Stimulated activated CD4-positive, alpha-beta T cell treated with anti-CD3 and anti-CD28 coated beads, Interleukin-4, amount 100 ng/mL, for 4 hours (primary cell): ENCODE measurements around the gene BLACAT1.
"Not testable (repeated sequence)": the region's sequence is repeated elsewhere in the genome, so short reads cannot be mapped to it uniquely, and the experiment has no call there.

Experiments used
- DNase-seq, 2 experiments: peaks; one replicate each; pipeline ENCODE4 v3.0.0-alpha.2; 2020

BLACAT1 gene

DNA sequence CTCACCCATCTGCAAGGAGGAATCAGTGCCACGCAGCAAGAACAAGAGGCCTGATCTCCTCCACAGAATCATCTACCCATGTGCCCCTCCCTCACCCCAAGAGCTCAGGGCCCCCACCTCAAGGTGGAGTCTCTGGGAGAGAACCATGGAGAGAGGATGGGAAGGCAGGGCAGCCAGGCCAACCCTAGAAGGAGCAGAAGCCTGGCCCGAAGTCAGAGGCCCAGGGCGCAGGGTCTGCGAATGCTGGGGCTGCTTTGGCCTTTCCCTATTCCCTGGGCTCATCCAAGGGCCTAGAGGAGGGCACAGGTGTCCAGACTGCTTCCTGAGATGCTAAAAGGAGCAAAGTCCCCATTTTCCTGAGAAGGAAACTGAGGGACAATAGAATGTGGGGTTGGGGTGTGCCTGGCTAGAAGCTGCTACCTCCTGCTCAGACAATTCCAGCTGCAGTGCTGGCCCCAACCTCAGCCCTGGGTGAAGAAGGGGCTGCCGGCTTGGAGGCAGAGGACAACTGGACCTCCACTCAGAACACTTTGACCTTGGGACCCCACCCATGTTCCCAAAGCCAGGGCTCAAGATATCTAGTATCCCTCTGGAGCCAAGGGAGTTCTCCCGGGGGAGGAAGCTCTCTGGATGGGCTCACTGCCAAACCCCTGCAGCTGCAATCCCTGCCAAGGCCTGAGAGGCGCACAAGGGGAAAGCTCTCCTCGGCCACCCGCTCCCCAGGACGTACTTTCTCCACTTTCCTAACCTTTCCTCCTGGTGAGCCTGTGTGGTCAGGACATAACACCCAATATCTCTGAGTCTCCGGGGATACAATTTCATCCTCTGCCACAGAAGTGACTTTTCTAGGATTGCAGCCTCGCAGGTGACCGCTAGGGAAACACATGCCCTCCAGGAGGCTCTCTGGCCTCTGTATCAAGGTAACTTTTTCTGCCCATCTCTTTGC, 17.4 kb downstream of the BLACAT1 start:
- no peak for DNase-seq

DNA sequence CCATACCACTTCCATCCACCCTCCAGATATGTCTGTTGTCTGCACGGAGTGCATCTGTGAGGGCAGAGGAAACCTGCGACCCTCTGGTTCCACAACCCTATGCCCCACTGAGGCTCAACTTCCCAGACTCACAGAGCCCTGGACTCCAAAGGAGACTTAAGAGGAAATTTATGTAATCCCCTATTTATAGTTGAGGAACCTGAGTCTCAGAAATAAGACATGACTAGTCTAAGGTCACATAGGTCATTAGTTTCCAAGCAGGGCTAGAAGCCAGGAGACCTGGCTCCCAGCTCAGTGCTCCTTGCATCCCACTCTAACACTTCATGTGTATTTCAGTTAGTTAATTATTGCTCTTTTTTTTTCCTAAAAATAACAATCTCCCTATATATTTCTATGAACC, 18.3 kb downstream of the BLACAT1 start:
- DNase-seq = no peak

DNA sequence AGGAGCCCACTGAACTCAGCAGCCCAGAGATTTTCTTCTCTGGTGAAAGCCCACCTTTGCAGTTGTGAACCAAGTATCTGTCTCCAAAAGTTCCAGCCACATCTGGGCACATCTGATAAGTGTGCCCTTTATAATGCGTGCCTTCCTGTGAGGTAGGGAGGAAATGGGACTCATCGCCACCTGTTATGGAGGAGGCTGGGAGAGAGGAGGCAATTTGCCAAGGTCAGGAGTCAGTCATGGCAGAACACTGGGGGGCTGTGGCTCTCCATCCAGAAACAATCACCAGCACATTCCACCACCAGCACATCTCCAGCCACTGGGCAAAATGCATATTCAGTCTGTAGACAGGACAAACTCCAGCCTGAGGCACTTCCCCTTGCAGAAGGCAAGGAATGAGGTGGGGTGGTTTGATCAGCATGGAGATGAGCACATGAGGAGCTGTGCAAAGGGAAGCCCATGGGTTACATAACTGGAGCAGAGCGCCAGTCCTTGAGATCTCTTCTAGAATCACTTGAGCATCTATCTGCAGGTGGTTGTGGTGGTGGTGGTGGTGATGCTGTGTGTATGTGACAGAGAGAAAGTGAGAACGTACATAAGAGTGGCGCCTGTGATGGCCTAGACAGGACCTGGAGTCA, 19.0 kb downstream of the BLACAT1 start:
- DNase-seq = no peak

DNA sequence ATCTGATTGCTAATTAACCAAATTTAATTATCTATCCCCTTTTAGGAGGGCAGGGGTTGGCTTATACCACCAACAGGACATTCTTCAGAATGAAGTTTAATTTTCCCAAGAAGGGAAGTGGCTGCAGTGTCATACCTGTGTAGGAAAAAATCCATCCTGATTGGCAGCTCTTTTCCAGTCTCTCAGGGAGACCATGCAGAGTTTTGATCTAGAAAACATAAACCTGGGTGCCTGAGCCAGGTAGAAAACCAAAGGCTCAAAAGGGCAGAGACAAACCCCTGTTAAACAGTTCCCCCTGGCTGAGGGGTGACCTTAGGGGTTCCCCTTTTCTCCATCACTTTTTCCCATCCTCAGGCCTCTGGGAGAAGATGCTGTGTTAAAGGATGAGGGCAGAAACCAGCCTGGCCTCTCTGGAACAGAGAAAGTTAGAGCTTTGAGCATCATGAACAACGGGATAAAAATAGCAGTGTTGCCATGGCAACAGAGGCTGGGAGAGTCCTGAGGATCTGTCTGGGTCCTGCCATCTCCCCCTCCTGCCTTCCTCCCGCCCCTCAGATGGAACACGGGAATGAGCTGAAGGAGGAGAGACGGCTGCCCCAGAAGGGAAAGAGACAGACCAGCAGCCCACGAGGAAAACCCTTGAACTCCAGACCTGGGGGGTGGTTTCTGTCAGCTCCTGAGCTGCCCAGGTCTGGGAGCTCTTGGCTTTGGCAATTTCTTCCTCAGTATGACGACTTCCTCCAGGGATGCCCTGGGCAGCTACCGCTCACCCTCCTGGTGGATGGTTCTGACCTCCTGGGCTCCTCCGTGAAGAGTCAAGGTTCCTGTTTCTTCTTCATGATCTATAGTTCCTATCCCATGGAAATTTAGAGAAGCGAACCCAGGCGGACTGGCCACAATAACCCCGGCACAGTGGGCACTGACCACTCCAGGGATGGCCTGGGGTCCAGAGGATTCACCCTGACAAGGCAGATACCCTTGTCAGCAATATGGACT, 20.0 kb downstream of the BLACAT1 start:
- DNase-seq = no peak

DNA sequence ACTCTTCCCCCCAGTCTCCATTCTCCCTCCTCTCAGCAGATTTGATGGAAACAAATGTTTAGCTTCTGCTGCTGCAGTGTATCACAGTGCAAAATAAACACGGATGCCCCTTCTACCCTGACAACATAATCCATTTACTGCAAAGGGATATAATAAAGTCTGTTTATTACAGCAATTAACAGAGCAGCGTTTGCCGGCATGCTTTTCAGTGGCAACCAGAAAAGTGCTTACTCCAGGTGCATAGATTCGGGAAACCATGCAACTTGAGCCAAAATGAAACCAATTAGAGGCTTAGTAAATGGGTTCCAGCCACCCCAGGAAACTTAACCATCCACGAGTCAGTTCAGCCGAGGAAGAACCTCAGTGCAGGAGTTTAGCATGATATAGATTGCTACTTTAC, 21.1 kb downstream of the BLACAT1 start:
- DNase-seq = no peak

DNA sequence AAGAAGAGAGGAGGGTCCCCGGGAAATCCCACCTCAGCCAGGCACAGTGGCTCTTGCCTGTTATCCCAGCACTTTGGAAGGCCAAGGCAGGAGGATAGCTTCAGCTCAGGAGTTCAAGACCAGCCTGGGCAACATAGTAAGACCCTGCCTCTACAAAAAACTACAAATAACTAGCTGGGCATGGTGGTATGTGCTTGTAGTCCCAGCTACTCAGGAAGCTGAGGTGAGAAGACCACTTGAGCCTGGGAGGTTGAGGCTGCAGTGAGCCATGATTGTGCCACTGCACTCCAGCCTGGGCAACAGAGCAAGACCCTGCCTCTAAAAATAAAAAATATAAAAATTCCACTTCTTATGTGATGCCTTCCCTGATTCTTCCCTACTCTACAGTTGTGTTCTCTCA, 23.2 kb downstream of the BLACAT1 start:
- DNase-seq = not testable (repeated sequence)

DNA sequence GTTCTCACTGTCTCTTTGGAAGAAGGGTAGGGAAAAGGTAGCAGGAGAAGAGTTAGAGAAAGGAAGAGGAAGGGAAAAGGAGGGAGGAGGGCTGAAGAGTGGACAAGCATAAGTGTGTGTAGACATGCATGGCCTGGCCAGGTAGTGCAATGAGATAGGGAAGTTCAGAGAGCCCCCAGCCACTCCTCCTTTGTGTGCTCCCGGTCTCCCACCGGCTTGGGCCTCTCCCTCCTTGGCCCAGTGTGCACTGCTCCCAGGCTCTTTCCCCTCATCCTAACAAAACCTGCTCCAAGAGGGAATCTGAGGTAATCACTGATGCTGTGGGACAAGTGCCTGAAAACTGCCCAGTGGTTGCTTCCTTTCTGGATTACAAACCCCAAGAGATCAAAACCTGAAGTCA, 23.7 kb downstream of the BLACAT1 start:
- no peak for DNase-seq

DNA sequence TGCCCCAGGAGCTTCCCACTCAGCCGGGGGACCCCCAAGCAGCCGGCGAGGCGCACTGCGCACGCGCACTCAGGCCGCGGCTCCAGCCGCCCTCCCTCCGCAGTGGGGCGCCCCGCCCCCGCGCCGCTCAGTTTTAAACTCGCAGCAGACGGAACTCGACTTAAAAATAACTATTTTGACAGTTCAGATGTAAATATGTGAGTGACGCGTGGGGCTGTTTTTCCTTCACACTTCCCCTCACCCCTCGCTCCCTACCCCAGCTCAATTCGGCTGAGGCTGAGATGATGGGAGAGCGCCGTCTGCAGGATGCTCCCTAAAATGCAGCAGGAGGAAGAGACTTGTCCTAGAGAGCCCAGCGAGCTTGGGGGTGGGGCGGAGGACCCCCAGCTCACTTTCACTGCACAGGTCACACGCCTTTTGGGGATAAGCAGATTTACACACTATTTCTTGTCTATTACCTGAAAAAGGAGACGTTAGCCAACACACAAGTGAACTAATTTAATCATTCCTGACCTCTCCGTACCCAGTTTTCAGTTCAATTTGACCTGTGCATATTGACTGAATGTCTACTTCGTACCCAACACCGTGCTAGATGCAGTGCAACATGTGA, 25.0 kb downstream of the BLACAT1 start:
- peak; percentile 39 to 58 for DNase-seq

DNA sequence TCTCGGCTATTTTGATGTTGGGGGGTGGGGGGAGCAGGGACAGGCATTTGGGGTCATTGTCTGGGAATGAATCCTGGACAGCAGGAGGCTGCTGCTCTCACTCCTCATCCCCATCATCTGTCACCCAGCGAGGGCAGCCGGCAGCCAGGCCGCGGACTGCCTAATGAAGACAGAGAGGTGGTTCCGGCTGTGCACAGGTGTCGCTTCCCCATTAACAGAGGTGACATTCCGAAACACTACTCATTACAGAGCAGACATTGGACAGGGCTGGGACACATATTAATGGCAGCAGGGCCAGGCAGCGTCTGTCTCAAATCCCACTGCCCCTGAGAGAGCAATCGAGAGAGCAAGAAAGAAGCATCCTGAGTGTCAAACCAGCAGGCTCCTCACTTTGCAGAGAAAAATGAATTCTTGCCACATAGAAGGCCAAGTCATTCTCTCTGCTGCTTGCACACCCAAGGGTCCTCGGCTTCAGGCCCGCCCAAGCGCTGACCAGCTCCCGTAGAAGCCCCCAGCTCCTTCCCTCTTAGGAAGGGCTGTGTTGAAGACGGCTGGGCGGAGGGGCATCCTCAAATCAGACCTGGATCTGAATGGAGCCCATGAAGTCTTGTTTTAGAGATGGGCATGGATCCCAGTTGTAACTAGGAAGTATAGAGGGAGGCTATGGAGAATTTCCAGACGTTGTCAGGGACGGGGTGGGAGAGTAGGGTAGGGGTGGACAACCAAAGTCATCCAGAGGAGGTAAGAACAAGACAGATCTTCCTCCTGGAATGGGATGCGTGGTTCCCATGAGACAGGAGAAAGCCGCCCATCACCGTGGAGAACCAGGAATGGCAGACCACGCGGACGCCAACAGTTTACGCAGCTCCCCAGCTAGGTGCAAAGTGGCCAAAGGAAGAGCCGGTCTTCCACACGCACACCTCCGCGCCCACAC, 25.8 kb downstream of the BLACAT1 start:
- DNase-seq = no peak

DNA sequence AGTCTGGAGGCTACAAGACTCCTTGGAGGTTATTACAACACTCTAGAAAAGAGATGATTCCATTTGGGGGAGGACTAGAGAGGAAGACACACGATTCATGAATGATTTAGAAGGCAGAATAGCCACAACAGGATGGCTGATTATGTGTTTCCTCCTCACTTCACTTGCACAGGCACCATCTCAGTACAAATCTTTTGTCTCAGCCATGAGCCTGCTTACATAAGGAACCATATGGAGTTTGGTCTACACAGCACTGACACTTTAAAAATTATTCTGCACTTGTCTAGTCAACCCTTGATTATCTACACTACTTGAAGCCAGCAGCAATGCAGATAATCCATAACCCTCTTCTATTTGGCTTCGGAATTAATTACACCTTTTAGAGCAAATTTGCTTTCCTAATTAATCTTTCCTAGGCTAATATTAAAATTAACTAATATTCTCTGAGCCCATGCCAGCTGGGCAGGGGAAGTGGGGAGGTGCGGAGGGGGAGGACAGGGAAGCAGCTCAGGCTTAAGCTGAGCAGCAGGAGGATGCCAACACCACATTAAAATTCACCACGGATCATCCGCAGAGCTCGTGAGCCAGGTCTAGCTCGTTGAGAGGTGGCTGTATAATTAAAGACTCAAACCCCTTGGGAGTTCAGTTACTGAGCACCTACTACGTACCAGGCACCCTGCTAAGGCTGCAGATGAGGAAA, 30.8 kb downstream of the BLACAT1 start:
- no peak for DNase-seq

DNA sequence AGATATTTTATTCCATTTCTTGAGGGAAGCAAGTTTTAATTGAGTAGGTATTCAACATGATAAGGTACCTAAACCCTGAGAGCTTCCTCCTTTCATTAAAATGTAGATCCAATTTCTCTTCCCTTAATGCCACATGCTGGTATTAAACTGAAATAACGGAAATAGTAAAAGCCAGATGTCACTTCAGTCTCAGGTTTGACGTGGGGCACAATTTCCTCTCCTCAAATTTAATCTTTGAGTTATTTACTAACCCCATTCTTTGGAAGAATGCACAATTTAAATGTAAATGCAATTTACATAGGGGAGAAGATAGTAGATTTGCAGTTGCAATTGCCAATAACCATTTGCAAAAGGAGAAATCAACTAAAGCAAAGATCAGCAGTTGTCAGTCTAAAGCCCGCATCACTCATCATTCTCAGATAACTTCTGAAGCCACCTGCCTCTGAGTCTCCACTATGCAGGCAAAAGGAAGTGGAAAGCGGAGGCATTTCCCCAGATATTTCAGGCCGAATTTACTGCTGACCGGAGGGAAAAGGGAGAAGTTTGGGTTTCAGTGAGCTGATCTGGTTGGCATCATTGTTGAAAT, 31.9 kb downstream of the BLACAT1 start:
- no peak for DNase-seq

DNA sequence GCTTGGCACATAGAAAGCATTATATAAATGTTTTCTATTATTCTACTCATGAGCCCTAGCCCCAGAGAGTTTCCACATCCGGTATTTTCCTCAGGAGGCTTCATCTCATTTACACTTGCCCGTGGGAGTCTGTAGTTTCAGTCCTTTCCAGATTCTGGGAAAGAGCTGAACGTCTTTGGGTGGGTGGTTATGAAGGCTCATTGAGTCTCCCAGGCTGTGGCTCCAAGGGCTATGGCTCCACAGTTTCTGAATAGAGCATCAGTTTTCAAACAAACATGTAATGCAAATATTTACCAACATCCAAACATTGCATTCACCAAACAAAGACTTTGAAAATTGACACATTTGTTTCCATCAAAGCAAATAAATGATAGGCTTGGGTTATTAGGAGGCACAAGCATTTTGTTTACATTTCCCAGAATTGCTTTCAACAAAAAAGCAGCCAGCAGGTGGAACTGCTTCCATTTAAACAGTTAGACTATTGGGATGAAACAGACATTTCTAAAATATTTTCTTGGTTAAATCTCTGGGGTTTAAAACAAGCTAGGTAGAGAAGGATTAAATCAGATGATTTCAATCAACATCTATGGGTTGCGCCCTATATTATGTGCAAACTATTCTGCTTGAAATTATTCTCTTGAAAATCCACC, 32.7 kb downstream of the BLACAT1 start:
- DNase-seq = no peak

DNA sequence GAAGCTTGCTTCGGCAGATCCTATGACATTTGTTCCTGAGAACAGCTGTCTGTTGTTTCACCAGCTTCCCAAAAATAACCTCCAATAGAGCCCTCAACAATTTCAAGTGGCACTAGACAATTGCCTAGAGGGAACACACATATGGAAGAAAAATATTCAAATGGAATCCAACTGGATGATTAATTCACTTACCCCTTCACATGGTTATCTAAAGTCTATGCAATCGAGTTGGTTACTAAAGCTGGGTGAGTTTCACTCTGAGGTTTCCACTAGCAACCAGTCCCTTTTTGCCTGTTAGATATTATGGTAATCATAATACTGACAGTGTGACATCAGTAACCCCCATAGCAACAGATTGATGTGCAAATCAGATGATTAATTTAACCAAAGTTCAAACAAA, 34.0 kb downstream of the BLACAT1 start, which contains the start of gene LEMD1:
LEMD1 (minus strand) TSS at position 259 of the 400 bp plus-strand sequence. CDS start 1,520 bp downstream, outside the sequence.
- DNase-seq = no peak

DNA sequence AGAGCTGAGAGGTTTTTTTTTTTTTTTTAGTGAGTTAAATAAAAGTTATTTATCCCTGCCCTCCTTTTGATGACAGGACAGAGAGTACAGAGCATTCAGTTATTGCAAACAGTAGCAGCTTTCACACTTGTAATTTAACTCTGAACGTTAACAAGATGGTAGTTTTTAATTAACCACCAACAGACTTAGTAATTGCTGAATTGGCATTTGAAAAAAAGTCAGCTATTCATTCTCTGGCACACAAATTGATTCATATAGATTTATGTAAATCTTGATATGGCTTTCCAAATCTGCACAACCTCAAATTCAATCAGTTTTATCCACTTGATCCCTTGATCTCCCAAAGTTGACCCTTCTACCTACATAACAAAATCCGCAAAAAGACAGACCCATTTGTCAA, 34.9 kb downstream of the BLACAT1 start:
- no peak for DNase-seq

DNA sequence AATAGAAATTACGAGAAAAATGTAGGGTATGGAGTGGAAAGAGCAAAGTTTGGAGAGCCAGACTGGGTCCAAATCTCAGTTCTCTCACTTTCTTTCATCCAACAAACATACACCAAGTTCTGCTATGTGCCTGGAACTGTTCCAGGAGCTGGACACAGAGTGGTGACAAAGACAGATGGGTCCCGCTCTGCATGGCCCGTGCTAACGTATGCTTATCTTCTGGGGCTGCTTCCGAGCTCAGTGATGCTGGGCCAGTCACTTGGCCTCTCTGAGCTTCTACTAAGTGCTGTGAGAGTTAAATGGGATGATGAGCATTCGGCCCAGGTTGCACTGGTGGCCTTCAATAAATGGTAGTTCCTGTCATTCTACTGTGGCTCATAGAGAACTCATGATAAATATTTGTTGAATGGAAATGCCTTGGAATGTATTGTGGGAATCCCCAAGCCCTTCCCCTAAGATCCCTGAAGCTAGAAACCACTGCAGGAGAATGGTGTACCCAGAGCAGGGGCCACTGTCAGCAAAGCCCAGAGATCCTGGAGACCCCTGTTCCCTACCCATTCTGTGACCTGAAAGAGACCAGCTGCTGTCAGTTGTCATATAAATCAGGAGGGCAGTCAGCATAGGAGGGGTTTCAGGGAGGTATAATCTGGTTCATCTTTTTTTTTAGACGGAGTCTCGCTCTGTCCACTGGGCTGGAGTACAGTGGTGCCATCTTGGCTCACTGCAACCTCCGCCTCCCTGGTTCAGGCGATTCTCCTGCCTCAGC, 37.8 kb downstream of the BLACAT1 start:
- DNase-seq = no peak

DNA sequence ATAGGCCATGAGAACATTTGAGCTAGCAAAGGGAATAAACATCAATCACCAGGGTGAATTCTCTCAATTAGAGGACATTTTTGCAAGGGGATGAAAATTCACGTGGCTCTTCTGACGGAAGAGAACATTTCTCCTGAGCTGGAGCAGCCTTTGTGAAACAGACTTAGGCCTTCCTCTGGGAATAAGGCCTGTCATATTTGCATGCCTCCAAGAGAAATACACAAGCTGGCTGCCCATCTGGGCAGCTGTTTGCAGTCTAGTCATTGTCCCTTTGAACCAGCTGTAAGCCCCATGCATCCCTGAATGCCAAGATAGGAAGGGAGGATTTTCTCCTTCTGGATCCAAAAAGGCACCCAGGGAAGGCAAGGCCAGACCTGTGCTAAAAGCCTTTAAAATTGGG, 39.5 kb downstream of the BLACAT1 start:
- no peak for DNase-seq

DNA sequence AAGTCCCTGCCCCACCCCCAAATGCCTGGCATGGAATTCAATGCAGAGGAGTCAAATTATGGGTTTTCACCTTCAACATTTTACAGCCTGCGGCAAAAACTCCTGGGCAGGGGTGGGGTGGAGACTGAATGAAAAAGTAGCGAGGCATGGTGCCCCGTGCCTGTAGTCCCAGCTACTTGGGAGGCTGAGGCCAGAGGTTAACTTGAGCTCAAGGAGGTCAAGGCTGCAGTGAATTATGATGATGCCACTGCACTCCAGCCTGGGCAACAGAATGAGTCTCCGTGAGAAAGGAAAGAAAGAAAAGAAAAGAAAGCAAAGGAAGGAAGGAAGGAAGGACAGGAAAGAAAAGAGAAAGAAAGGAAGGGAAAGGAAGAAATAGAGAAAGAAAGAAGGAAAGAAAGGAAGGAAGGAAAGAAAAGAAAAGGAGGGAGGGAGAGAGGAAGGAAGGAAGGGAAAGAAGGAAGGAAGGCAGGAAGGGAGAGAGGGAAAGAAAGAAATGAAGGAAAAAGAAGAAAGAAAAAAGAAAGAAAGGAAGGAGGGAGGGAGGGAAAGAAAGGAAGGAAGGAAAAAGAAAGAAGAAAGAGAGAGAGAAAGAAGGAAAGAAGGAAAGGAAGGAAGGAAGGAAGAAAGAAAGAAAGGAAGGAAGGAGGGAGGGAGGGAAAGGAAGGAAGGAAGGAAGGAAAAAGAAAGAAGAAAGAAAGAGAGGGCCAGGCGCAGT, 45.1 kb downstream of the BLACAT1 start:
- no peak for DNase-seq

DNA sequence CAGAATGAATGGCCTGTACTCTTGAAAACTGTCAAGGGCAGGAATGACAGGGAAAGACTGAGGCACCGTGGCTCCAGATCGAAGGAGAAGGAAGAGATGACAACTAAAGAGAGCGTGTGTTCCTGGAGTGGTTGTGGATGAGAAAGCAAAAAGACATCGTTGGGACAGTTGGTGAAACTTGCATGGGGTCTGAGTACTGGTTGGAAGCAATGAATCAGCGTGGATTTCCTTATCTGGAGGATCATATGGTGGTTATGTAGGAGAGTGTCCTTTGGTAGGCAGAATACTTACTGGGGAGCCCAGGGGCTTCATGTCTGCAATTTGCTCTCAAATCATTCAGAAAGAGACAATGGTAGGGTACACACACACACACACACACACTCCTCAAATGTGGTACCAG, 47.9 kb downstream of the BLACAT1 start:
- no peak for DNase-seq
